Activated CD8-positive, alpha-beta T cell treated with anti-CD3 and anti-CD28 coated beads for 36 hours (primary cell): ENCODE data around the gene PANK4. TPM values are rescaled to one million over a fixed set of nuclear protein-coding genes. Genes with fewer than 3 reads are reported as not detected.

Experiments
- ATAC-seq: fragments of 200-7000 bp; cut with Tn5 transposase; one replicate; pipeline ENCODE4 v1.10.0; 2021; ENCODE audit warnings: mild to moderate bottlenecking, moderate library complexity
- CTCF ChIA-PET: fragments of 350-600 bp; sonication (Branson Sonifier 250); formaldehyde crosslinking; loops from one replicate; lab custom pipeline; 2021; ENCODE audit warnings: antibody characterized with exemption; lab: Charles Lee
- POLR2A ChIA-PET: fragments of 350-600 bp; sonication (Branson Sonifier 250); formaldehyde crosslinking; loops from one replicate; lab custom pipeline; 2021; ENCODE audit warnings: antibody characterized with exemption; lab: Charles Lee
- DNase-seq: peaks from one replicate; pipeline ENCODE4 v3.0.0-alpha.2; 2020
- H3K27ac Mint-ChIP-seq: one replicate; pipeline ENCODE4 v1.8.0; 2021; ENCODE audit warnings: mild to moderate bottlenecking, mixed read lengths
- H3K27me3 Mint-ChIP-seq: one replicate; pipeline ENCODE4 v1.8.0; 2021; ENCODE audit warnings: mixed read lengths
- H3K36me3 Mint-ChIP-seq: one replicate; pipeline ENCODE4 v1.8.0; 2021; ENCODE audit warnings: low read depth, mixed read lengths
- H3K4me1 Mint-ChIP-seq: one replicate; pipeline ENCODE4 v1.8.0; 2021; ENCODE audit warnings: low read depth, mixed read lengths
- H3K4me3 Mint-ChIP-seq: one replicate; pipeline ENCODE4 v1.8.0; 2021; ENCODE audit warnings: mild to moderate bottlenecking, moderate library complexity, mixed read lengths
- H3K9me3 Mint-ChIP-seq: one replicate; pipeline ENCODE4 v1.8.0; 2021; ENCODE audit warnings: mixed read lengths
- intact Hi-C: fragments of 100-400 bp; cut with micrococcal nuclease; formaldehyde crosslinking; loops from one replicate; pipeline ENCODE4 v1.10.0; 2022
- total RNA-seq, 2 experiments: library from RNA; stranded (reverse); gene quantifications; one replicate each; pipeline ENCODE4 v1.2.3, GENCODE V29; 2021
- TF ChIP-seq, protein P1 (sequence below): fragments of 200-600 bp; IDR thresholded peaks from one replicate; pipeline ENCODE4 v1.8.0; 2022; ENCODE audit warnings: antibody characterized with exemption, mild to moderate bottlenecking

PANK4 gene
- total RNA-seq, 2 experiments from 2014 or later, result 39.0 to 40.6 TPM

DNA sequence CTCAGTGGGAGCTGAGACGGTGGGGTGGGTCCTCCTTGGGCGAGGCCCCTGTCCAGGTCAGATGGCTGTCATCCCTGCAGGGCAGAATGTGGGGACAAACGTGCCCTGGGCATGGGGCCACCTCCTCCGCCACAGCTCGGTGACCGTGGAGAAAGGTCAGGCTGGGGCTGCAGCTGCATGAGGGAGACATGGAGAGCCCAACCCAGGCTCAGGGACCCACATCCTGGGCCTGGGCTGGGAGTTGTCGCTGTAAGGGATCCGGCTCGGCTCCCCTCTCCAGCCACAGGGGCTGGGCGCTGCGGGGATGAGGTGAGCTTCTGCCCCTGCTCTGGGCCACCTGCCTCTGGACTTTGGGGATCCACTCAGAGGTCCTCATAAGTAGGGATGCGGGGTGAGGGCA, 50.8 kb downstream of the PANK4 start:
- ATAC-seq (no peak), DNase-seq (no peak)
- no peaks in the 10 kb centered on the region for H3K4me1 Mint-ChIP-seq
- POLR2A ChIA-PET, result no interaction called here
- no peaks in the 10 kb centered on the region for H3K36me3 Mint-ChIP-seq
- TF ChIP-seq, protein P1, sequence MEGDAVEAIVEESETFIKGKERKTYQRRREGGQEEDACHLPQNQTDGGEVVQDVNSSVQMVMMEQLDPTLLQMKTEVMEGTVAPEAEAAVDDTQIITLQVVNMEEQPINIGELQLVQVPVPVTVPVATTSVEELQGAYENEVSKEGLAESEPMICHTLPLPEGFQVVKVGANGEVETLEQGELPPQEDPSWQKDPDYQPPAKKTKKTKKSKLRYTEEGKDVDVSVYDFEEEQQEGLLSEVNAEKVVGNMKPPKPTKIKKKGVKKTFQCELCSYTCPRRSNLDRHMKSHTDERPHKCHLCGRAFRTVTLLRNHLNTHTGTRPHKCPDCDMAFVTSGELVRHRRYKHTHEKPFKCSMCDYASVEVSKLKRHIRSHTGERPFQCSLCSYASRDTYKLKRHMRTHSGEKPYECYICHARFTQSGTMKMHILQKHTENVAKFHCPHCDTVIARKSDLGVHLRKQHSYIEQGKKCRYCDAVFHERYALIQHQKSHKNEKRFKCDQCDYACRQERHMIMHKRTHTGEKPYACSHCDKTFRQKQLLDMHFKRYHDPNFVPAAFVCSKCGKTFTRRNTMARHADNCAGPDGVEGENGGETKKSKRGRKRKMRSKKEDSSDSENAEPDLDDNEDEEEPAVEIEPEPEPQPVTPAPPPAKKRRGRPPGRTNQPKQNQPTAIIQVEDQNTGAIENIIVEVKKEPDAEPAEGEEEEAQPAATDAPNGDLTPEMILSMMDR, result no peak
- no peak overlapping the region for H3K27ac Mint-ChIP-seq
- CTCF ChIA-PET, result no interaction called here
- no peaks in the 10 kb centered on the region for H3K9me3 Mint-ChIP-seq
- H3K4me3 Mint-ChIP-seq, result no peak overlapping the region
- intact Hi-C loops, result no loop called here
- no peaks in the 10 kb centered on the region for H3K27me3 Mint-ChIP-seq

DNA sequence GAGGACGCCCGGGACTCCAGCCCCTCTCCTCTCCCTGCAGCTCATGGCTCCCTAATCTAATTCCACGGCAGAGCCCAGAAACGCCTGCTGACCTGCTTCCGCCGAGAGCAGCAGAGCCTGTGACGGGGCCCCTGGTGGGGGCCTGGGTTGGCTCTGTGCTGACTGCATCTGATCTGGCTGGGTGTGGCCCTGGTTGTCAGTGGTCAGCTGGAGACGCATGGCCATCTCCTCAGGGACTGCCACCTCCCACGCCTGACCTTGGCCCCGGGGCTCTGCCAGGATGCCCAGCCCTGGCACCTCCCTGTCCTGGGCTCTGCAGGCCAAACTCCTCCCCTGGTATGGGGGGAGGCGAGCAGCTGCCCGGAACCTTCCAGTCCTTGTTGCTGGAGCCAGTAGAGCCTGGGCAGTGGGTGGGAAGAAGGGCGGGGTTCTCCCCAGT, 51.4 kb downstream of the PANK4 start:
- no peak overlapping the region for H3K27ac Mint-ChIP-seq
- intact Hi-C loops, result no loop called here
- H3K4me3 Mint-ChIP-seq, result no peak overlapping the region
- TF ChIP-seq, protein P1, result no peak
- ChIA-PET CTCF (no interaction called here), POLR2A (no interaction called here)
- H3K9me3 Mint-ChIP-seq, result no peaks in the 10 kb centered on the region
- no peaks in the 10 kb centered on the region for H3K27me3 Mint-ChIP-seq
- no peaks in the 10 kb centered on the region for H3K4me1 Mint-ChIP-seq
- no peaks in the 10 kb centered on the region for H3K36me3 Mint-ChIP-seq
- DNase-seq (no peak), ATAC-seq (no peak)

DNA sequence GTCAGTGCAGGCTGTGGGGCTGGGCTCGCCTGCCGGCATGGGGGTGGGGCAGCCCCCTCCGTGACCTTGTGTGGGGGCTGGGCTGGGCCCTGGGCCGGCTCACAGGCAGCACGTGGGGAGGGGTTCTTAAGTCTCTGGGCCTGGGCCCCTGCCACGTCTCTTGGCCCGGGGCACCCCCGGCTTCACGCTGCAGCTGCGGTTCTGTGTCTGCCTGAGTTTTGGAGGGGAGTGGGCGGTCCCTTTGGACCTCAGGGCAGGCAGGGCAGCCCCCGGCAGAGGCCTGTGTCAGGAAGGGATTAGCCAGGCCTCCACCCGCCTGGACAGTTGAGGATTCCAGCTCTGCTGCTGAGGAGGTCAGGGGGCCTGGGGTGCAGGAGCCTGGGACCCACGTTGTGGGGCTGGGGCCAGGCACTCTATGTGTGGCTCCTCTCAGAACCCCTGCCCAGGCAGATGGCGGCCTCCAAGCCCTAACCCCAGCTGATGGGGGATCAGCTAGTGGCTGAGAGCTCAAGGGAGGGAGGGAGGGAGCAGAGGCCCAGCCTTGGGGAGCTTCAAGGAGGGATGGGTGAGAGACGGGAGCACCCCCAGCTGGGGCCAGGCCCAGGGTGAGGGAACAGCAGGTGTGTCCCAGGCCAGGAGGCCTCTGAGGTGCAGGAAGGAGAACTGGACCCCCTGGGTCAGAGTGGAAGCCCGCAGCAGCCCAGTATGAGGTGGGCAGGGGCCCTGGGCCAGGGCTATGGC, 52.1 kb downstream of the PANK4 start:
- intact Hi-C loops, result no loop called here
- TF ChIP-seq, protein P1, result no peak
- no peaks in the 10 kb centered on the region for H3K27me3 Mint-ChIP-seq
- CTCF ChIA-PET, result no interaction called here
- DNase-seq, result no peak
- POLR2A ChIA-PET, result no interaction called here
- no peak for ATAC-seq
- H3K4me3 Mint-ChIP-seq, result no peak overlapping the region
- no peaks in the 10 kb centered on the region for H3K4me1 Mint-ChIP-seq
- H3K36me3 Mint-ChIP-seq, result no peaks in the 10 kb centered on the region
- H3K27ac Mint-ChIP-seq, result no peak overlapping the region
- no peaks in the 10 kb centered on the region for H3K9me3 Mint-ChIP-seq

DNA sequence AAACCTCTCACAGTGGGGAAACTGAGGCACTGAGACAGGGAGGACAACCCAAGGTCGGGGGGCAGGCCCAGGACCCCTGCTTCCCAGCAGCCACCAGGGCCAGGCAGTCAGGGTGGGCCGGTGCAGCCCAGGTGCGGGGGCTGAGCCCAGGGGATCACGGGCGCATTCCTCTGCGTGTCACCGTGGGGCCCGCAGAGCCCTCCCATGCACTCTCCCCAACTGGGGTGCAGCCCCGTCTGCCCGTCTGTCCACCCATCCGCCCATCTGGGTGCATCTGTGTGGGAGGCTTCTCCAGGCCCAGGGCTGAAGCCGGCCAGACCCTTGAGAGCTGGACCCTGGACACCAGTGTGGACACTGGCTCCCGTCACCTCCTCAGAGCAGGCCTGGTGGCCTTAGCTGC, 53.2 kb downstream of the PANK4 start:
- intact Hi-C loops, result no loop called here
- no peaks in the 10 kb centered on the region for H3K36me3 Mint-ChIP-seq
- H3K27ac Mint-ChIP-seq, result no peak overlapping the region
- H3K4me1 Mint-ChIP-seq, result no peaks in the 10 kb centered on the region
- DNase-seq (no peak), ATAC-seq (no peak)
- TF ChIP-seq, protein P1, result no peak
- no peak overlapping the region for H3K4me3 Mint-ChIP-seq
- CTCF ChIA-PET, result no interaction called here
- POLR2A ChIA-PET, result no interaction called here
- no peaks in the 10 kb centered on the region for H3K9me3 Mint-ChIP-seq
- no peaks in the 10 kb centered on the region for H3K27me3 Mint-ChIP-seq

DNA sequence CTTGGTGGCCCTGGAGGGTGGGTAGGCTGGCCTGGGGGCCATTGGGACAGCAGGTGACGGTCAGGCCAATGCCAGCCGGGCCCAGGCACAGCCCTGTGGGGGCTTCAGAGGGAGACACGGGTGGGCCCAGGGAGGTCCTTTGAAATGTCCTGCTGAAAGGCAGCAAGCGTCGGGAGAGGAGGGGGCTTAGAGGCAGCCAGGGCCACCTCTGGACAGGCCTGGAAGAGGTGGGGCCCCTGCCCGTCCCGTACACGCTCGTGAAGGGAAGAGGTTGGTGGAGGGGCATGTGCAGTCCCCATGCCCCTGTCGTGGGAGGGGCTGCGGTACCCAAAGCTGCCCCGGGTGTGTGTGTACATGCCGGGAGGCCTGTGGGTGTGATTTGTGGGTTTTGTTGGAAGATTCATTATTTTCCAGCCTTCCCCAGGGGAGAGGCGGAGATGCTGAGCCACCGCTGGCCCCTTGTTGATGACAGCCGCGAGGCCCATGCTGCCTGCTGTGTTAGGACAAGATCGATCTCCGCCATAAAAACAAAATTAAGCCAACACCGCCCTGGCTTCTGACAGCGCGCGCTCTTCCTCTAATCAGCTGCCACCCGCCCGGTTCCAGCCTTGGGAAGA, 53.7 kb downstream of the PANK4 start:
- H3K36me3 Mint-ChIP-seq, result no peaks in the 10 kb centered on the region
- no peaks in the 10 kb centered on the region for H3K9me3 Mint-ChIP-seq
- intact Hi-C loops, result no loop called here
- H3K4me1 Mint-ChIP-seq, result no peaks in the 10 kb centered on the region
- no peak overlapping the region for H3K27ac Mint-ChIP-seq
- ATAC-seq, result no peak
- POLR2A ChIA-PET, result no interaction called here
- DNase-seq, result no peak
- CTCF ChIA-PET, result no interaction called here
- H3K4me3 Mint-ChIP-seq, result no peak overlapping the region
- H3K27me3 Mint-ChIP-seq, result no peaks in the 10 kb centered on the region
- TF ChIP-seq, protein P1, result no peak
